Neural progenitor cell (in vitro differentiated cells): ENCODE data around the gene TSR3. TPM values are rescaled to one million over a fixed set of nuclear protein-coding genes. Genes with fewer than 3 reads are reported as not detected.
A peak's percentile ranks its signal among the peaks of the same experiment; 100 is the strongest.

Experiments
- DNase-seq: peaks from one replicate; pipeline ENCODE4 v3.0.0-alpha.2; 2016; ENCODE audit warnings: low spot score
- H2AFZ ChIP-seq: fragments of 200-600 bp; sonication (generic); replicated peaks from 2 replicates; pipeline ENCODE4 v1.6.1; 2016; ENCODE audit warnings: antibody characterized with exemption
- H3F3A ChIP-seq: fragments of 200-600 bp; sonication (generic); 2 replicates; pipeline ENCODE4 v1.6.1; 2016; ENCODE audit warnings: antibody characterized with exemption, low read depth
- H3K27ac ChIP-seq: fragments of 200-600 bp; sonication (generic); 2 replicates; pipeline ENCODE4 v1.5.1; 2016; ENCODE audit warnings: mild to moderate bottlenecking
- H3K27me3 ChIP-seq: fragments of 200-600 bp; sonication (generic); 2 replicates; pipeline ENCODE4 v1.6.1; 2016; ENCODE audit warnings: mild to moderate bottlenecking, moderate library complexity
- H3K36me3 ChIP-seq: fragments of 200-600 bp; sonication (generic); 2 replicates; pipeline ENCODE4 v1.5.1; 2016
- H3K4me1 ChIP-seq: fragments of 200-600 bp; sonication (generic); 2 replicates; pipeline ENCODE4 v1.6.1; 2016; ENCODE audit warnings: mixed run types
- H3K4me2 ChIP-seq: fragments of 200-600 bp; sonication (generic); 2 replicates; pipeline ENCODE4 v1.6.1; 2016
- H3K4me3 ChIP-seq: fragments of 200-600 bp; sonication (generic); 2 replicates; pipeline ENCODE4 v1.5.1; 2016
- H3K79me2 ChIP-seq: fragments of 200-600 bp; sonication (generic); 2 replicates; pipeline ENCODE4 v1.6.1; 2016; ENCODE audit warnings: low read depth
- H3K9ac ChIP-seq: fragments of 200-600 bp; sonication (generic); 2 replicates; pipeline ENCODE4 v1.6.1; 2016
- H3K9me3 ChIP-seq: fragments of 200-600 bp; sonication (generic); 2 replicates; pipeline ENCODE4 v1.5.1; 2016; ENCODE audit warnings: low read depth
- H4K20me1 ChIP-seq: fragments of 200-600 bp; sonication (generic); 2 replicates; pipeline ENCODE4 v1.6.1; 2016; ENCODE audit warnings: low read depth
- H3K27ac Mint-ChIP-seq: 3 replicates; pipeline ENCODE4 v1.8.0; 2021; ENCODE audit warnings: mixed read lengths
- H3K27me3 Mint-ChIP-seq: 2 replicates; pipeline ENCODE4 v1.8.0; 2022; ENCODE audit warnings: low read depth, mild to moderate bottlenecking, inconsistent platforms, moderate library complexity, mixed read lengths; ENCODE audit not compliant: insufficient read depth
- H3K36me3 Mint-ChIP-seq: 3 replicates; pipeline ENCODE4 v1.8.0; 2021; ENCODE audit warnings: mixed read lengths
- H3K4me1 Mint-ChIP-seq: 3 replicates; pipeline ENCODE4 v1.8.0; 2021; ENCODE audit warnings: mixed read lengths
- H3K4me3 Mint-ChIP-seq: 3 replicates; pipeline ENCODE4 v1.8.0; 2021; ENCODE audit warnings: mild to moderate bottlenecking, moderate library complexity, mixed read lengths
- H3K9me3 Mint-ChIP-seq: 3 replicates; pipeline ENCODE4 v1.8.0; 2020; ENCODE audit warnings: mixed read lengths
- EZH2 ChIP-seq: fragments of 200-600 bp; sonication (generic); IDR thresholded peaks from 2 replicates; pipeline ENCODE4 v1.6.1; 2017; ENCODE audit warnings: antibody characterized with exemption, mild to moderate bottlenecking, moderate library complexity
- EZH2phosphoT487 ChIP-seq: fragments of 200-600 bp; sonication (generic); IDR thresholded peaks from 2 replicates; pipeline ENCODE4 v1.6.1; 2017; ENCODE audit warnings: antibody characterized with exemption
- total RNA-seq: library from RNA; depleted of rRNA; stranded (reverse); fragments of >200 nt; gene quantifications from 2 replicates; pipeline ENCODE4 v1.2.3, GENCODE V29; 2015; ENCODE audit warnings: low replicate concordance
- TF ChIP-seq, protein P1 (sequence below): fragments of 200-600 bp; sonication (generic); IDR thresholded peaks from 2 replicates; pipeline ENCODE4 v1.5.1; 2017; ENCODE audit warnings: antibody characterized with exemption, mild to moderate bottlenecking

Gene TSR3
- total RNA-seq, 1 donor from 2014 or later, result 22.4 TPM

DNA sequence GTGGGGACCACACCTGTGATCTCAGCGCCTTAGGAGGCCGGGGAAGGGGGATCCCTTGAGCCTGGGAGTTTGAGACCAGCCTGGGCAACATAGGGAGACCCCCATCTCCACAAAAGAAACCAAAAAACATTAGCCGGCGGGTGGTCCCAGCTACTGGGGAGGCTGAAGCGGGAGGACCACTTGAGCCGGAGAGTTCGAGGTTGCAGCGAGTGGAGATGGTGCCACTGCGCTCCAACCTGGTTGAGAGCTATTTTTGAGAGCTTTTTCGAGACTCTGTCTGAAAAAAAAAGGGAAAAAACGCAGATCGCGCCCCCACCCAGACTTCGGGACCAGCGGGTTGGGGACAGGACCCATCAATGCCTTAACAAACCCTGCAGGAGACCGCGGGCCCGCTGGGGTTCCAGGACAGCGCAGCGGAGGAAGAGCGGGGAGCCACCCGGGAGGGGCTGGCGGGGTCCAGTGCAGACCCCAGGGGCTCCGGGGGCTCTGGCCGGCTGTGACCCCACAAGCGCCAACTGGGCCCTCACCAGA lies 19.0 kb downstream of the TSR3 start:
- Histone ChIP-seq H3K36me3 (no peaks in the 10 kb centered on the region), H3K27me3 (peaks cover 78% of the 10 kb centered on the region), H3K27ac (no peak overlapping the region), H3K4me1 (peaks cover 16% of the 10 kb centered on the region), H3K4me3 (no peak overlapping the region), H4K20me1 (peaks cover 48% of the 10 kb centered on the region), H3F3A (peaks cover 23% of the 10 kb centered on the region), H3K79me2 (no peaks in the 10 kb centered on the region), H3K9me3 (no peaks in the 10 kb centered on the region), H3K9ac (no peak overlapping the region), H2AFZ (no peak overlapping the region), H3K4me2 (peak overlapping the region; percentile 77)
- peaks cover 20% of the 10 kb centered on the region for H3K27me3 Mint-ChIP-seq
- no peak overlapping the region for H3K27ac Mint-ChIP-seq
- H3K4me3 Mint-ChIP-seq, result peak overlapping the region; percentile 84
- peaks cover 36% of the 10 kb centered on the region for H3K4me1 Mint-ChIP-seq
- no peak for DNase-seq
- H3K36me3 Mint-ChIP-seq, result no peaks in the 10 kb centered on the region
- no peaks in the 10 kb centered on the region for H3K9me3 Mint-ChIP-seq
- peak; percentile 83 for TF ChIP-seq EZH2
- peak; percentile 95 for TF ChIP-seq EZH2phosphoT487
- TF ChIP-seq, protein P1, sequence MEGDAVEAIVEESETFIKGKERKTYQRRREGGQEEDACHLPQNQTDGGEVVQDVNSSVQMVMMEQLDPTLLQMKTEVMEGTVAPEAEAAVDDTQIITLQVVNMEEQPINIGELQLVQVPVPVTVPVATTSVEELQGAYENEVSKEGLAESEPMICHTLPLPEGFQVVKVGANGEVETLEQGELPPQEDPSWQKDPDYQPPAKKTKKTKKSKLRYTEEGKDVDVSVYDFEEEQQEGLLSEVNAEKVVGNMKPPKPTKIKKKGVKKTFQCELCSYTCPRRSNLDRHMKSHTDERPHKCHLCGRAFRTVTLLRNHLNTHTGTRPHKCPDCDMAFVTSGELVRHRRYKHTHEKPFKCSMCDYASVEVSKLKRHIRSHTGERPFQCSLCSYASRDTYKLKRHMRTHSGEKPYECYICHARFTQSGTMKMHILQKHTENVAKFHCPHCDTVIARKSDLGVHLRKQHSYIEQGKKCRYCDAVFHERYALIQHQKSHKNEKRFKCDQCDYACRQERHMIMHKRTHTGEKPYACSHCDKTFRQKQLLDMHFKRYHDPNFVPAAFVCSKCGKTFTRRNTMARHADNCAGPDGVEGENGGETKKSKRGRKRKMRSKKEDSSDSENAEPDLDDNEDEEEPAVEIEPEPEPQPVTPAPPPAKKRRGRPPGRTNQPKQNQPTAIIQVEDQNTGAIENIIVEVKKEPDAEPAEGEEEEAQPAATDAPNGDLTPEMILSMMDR, result no peak

DNA sequence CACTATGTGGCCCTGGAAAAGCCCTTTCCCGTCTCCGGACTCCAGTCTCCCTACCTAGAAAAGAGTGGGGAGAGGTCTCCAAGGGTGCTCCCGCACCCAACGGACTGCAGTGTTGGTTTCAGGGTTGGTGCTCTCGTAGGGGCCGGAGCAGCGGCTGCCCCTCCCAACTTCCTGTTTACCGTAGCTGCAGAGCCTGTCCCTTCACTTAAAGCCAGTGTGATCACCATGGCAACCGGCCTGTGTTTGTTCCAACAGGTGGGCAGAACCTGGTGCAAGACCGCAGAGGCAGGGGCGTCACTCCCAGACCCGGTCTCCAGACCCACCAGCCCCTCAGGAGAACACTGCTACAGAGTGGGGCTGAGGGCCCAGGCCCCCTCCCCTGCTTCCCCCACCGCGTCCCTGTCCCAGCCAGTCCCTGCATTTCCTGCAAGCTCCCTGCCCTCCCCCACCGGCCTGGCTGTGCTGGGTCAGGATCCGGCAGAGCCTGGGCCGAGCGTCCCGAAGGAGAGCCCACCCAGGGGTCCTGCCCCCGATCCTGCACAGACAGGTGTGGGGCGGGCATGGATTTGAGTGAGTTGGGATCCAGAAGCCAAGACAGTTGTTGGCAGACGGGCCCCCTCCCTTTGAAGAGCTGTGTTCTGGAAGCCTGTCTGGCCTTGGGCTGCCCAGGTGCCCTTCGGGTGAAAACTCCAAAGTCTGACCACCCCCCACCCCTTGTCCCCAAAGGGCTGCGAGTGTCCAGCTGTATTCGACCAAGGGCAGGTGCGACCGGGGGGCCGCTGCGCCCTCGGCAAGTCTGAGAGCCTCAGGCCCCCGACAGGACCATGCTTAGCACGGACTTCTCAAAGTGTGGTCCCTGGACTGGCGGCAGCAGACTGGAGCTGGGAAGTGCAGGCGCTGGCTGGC lies 19.7 kb downstream of the TSR3 start:
- Mint-ChIP-seq H3K27ac (no peak overlapping the region), H3K27me3 (peaks cover 22% of the 10 kb centered on the region), H3K4me3 (peak overlapping the region; percentile 84), H3K9me3 (no peaks in the 10 kb centered on the region), H3K4me1 (peaks cover 31% of the 10 kb centered on the region), H3K36me3 (no peaks in the 10 kb centered on the region)
- Histone ChIP-seq H3K4me2 (peak overlapping the region; percentile 73), H3K4me3 (peak overlapping the region; percentile 35), H3K9ac (no peak overlapping the region), H2AFZ (no peak overlapping the region), H3K27me3 (peaks cover 71% of the 10 kb centered on the region), H3K27ac (no peak overlapping the region), H4K20me1 (peaks cover 48% of the 10 kb centered on the region), H3K79me2 (no peaks in the 10 kb centered on the region), H3K4me1 (peaks cover 16% of the 10 kb centered on the region), H3K36me3 (no peaks in the 10 kb centered on the region), H3F3A (peaks cover 30% of the 10 kb centered on the region), H3K9me3 (no peaks in the 10 kb centered on the region)
- peak; percentile 85 for DNase-seq
- TF ChIP-seq EZH2 (peak; percentile 34), EZH2phosphoT487 (no peak)

DNA sequence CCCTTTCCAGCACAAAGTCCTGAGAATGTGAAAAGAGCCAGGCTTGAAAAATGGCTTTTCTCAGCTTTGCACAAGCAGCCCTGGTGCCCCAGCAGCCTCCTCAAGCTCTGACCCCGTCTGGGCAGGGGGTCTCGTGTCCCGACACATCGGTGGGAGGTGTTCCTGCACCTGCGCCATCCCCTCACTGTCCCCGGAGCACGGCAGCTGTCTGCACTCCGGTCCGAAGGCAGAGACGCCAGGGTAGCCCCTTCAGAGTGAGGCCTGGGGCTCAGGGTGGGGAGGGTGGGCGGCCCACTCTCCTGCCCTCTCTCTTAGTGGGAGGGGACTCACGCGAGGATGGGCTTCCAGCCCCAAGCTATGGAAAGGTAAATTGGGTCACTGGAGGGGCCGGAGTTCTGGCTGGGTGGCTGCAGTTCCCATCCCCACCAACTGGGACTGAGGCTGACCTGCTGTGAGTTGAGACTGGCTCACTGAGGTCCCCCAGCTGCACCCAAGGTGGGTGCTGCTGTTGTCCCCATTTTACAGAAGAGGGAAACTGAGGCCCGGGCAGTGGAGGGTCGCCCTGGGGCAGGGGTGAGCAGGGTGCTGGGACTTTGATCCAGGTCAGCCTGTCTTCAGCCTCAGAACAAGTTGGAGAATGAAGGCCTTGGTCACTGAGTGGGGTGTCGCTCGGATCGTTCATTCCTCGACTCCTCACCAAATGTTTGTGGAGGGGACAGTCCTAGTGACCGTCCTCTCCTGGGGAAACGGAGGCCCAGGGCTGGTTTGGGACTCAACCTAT lies 20.6 kb downstream of the TSR3 start:
- Histone ChIP-seq H3K27ac (no peak overlapping the region), H3K4me2 (peak overlapping the region; percentile 73), H4K20me1 (peaks cover 48% of the 10 kb centered on the region), H3K9ac (no peak overlapping the region), H3K36me3 (no peaks in the 10 kb centered on the region), H3K79me2 (no peaks in the 10 kb centered on the region), H3K4me1 (peaks cover 16% of the 10 kb centered on the region), H2AFZ (no peak overlapping the region), H3K9me3 (no peaks in the 10 kb centered on the region), H3K27me3 (peaks cover 63% of the 10 kb centered on the region), H3F3A (peaks cover 37% of the 10 kb centered on the region), H3K4me3 (peak overlapping the region; percentile 35)
- peaks cover 3% of the 10 kb centered on the region for H3K36me3 Mint-ChIP-seq
- peaks cover 24% of the 10 kb centered on the region for H3K27me3 Mint-ChIP-seq
- H3K9me3 Mint-ChIP-seq, result no peaks in the 10 kb centered on the region
- H3K4me3 Mint-ChIP-seq, result peak overlapping the region; percentile 72
- TF ChIP-seq, protein P1, result no peak
- TF ChIP-seq EZH2 (no peak), EZH2phosphoT487 (no peak)
- H3K27ac Mint-ChIP-seq, result no peak overlapping the region
- peaks cover 27% of the 10 kb centered on the region for H3K4me1 Mint-ChIP-seq
- DNase-seq, result no peak
